ENCODE results near the gene RAI2. TPM values are rescaled to one million over a fixed set of nuclear protein-coding genes. Genes with fewer than 3 reads are reported as not detected.
A peak's percentile ranks its signal among the peaks of the same experiment; 100 is the strongest.

RAI2 gene
- total RNA-seq, 1 donor, result not detected

DNA sequence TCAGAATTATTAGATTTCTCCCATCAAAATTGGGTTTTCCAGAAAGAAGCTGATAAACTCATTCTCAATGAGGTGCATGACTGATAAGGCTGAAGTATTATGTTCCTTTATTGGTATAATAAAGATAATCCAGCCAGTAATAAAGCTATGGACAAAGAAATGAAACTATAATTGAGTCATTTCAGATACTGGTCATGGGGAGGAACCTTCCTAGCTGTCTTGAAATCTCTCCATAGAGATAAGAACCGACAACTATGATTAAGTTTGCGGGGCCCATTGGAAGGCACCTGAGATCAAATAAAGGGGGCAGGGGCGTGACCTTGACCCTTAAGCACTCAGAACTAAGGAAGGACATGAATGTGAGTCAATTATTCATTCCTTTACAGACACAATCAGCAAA is 47.8 kb downstream of the RAI2 start:
- H3K4me3 ChIP-seq (ENCODE audit: low read depth, low read length), result no peak overlapping the region
- TF ChIP-seq, protein P1, sequence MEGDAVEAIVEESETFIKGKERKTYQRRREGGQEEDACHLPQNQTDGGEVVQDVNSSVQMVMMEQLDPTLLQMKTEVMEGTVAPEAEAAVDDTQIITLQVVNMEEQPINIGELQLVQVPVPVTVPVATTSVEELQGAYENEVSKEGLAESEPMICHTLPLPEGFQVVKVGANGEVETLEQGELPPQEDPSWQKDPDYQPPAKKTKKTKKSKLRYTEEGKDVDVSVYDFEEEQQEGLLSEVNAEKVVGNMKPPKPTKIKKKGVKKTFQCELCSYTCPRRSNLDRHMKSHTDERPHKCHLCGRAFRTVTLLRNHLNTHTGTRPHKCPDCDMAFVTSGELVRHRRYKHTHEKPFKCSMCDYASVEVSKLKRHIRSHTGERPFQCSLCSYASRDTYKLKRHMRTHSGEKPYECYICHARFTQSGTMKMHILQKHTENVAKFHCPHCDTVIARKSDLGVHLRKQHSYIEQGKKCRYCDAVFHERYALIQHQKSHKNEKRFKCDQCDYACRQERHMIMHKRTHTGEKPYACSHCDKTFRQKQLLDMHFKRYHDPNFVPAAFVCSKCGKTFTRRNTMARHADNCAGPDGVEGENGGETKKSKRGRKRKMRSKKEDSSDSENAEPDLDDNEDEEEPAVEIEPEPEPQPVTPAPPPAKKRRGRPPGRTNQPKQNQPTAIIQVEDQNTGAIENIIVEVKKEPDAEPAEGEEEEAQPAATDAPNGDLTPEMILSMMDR (IDR thresholded peaks at IDR 0.05; ENCODE audit: insufficient read depth, low read depth, low read length), result no peak
- DNase-seq (ENCODE audit: low read depth), result no peak

DNA sequence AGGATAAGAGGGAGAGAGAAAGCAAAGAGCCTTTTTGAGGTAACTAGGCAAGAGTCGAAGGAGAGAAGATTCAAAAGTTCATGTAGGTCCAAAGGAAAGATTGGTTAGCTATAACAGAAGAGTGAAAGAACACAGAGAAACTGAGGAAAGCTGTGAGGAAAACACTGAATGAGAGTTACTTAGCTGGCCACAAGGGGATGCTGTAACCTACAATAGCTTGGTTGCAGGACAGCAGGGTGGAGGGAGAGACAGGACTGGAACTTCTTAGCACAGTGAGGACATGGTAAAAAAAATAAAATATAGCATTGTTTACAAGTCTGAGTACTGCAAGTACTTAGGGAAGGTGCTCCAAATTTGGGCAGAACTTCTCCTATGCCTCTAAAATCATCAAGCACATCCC is 48.3 kb downstream of the RAI2 start:
- peak; percentile 10 for DNase-seq (ENCODE audit: low read depth)
- TF ChIP-seq, protein P1 (IDR thresholded peaks at IDR 0.05; ENCODE audit: insufficient read depth, low read depth, low read length), result peak; percentile 55

DNA sequence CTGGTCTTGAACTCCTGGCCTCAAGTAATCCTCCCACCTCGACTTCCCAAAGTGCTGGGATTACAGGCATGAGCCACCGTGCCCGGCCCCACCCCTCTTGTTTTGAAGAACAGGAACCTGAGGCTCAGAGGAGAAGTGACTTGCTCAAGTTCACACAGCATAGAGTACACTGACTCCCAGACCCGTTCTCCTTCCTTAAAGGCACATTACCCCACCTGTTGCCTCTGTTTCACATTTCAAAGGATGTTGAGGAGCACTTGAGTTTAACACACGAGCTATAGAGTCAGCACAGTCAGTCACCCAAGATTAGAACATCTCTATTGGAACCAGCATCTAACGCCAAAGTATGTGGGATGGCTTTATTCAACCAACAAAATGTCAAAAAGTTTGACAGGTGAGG is 51.1 kb downstream of the RAI2 start:
- no peak overlapping the region for H3K4me3 ChIP-seq (ENCODE audit: low read depth, low read length)
- TF ChIP-seq, protein P1 (IDR thresholded peaks at IDR 0.05; ENCODE audit: insufficient read depth, low read depth, low read length), result no peak

More for the DNA sequence above, 48.3 kb downstream of the RAI2 start:
- H3K4me3 ChIP-seq (ENCODE audit: low read depth, low read length), result no peak overlapping the region

DNA sequence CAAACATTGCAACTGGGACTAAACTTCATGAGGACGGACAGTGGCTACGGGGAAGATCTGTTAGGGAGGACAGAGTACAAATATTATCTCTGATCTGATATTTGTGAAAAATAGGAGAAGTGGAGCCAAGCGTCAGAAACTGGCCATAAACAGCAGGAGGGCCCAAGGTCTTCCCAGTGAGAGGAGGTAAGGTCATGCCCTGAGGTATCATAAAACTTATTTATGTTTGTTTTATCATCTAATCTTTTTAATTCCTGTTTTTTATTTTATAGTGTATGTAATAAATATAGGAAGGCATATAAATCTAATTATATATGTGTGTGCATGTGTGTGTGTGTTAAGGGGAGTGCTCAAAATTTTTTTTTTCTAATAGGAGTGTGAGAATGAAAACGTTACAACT is 51.8 kb downstream of the RAI2 start:
- DNase-seq (ENCODE audit: low read depth), result no peak
- TF ChIP-seq, protein P1 (IDR thresholded peaks at IDR 0.05; ENCODE audit: insufficient read depth, low read depth, low read length), result no peak
- H3K4me3 ChIP-seq (ENCODE audit: low read depth, low read length), result no peak overlapping the region

More for the DNA sequence above, 51.1 kb downstream of the RAI2 start:
- DNase-seq (ENCODE audit: low read depth), result no peak

DNA sequence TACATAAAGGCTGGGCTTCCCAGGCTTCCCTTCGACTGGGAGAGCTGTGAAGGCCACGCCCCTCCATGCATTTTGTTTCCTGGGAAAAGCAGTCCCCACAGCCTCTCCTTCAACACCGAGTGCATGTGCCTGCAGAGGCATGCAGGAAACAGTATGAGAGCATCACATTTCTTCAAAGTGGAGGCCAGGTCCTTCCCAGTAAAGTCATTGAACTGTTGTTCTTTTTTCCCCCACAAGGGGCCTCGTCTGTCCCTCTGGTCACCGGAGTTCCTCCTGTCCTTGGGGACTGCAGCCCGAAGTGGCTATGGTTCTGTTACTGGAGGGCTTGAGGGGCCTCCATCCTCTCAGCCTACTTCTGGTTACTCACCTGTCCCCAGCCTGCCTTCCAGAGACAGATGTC is 56.0 kb downstream of the RAI2 start:
- TF ChIP-seq, protein P1 (IDR thresholded peaks at IDR 0.05; ENCODE audit: insufficient read depth, low read depth, low read length), result no peak
- no peak for DNase-seq (ENCODE audit: low read depth)
- H3K4me3 ChIP-seq (ENCODE audit: low read depth, low read length), result no peak overlapping the region

DNA sequence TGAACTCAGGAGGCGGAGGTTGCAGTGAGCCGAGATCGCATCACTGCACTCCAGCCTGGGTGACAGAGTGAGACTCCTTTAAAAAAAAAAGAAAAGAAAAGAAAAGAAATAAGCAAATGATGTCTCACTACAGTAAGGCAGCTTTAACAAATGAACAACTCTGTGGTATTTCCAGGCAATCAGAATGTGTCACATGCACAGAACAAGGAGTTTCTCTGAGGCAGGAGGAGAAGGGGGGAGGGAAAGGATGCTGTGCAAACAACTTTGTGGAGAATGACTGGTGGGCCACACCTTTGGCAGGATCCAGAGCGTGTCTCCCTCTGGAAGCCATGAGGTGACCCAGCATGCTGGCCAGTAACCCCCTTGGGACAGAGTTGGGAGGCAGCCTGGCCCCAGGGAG is 57.6 kb downstream of the RAI2 start:
- TF ChIP-seq, protein P1 (IDR thresholded peaks at IDR 0.05; ENCODE audit: insufficient read depth, low read depth, low read length), result no peak
- H3K4me3 ChIP-seq (ENCODE audit: low read depth, low read length), result no peak overlapping the region
- DNase-seq (ENCODE audit: low read depth), result no peak

DNA sequence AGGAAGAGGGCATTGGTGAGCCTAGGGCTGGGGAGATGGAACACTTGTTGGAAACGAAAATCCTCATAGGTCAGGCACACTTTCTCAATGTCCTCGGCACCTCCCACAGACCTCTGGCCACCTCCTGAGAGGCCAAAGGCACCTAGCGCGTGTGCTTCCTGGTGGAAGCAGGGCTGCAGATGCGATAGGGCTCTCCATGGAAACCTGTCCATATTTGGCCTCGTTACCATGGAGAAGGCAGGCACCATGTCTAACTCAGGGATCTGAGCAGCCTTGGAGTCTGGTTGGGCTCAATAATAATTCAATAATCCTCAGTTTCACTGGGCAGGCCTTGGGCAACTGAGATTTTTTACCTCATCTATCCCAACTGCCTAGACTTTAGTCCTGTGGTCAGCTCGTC is 58.3 kb downstream of the RAI2 start:
- DNase-seq (ENCODE audit: low read depth), result no peak
- TF ChIP-seq, protein P1 (IDR thresholded peaks at IDR 0.05; ENCODE audit: insufficient read depth, low read depth, low read length), result no peak
- H3K4me3 ChIP-seq (ENCODE audit: low read depth, low read length), result no peak overlapping the region

Measured in fibroblast of villous mesenchyme (primary cell).